T-helper 2 cell (primary cell): Measurements from ENCODE around the gene FUS.
"Not testable (repeated sequence)": the region's sequence is repeated elsewhere in the genome, so short reads cannot be mapped to it uniquely, and the experiment has no call there.

Source experiments
- DNase-seq, 5 experiments: peaks; one replicate each; pipeline versions ENCODE4 v3.0.0 to v3.0.0-alpha.2; 2012 to 2022
- total RNA-seq, 2 donors: gene quantifications; one replicate each; lab custom pipeline; 2026; lab: John Stamatoyannopoulos, UW

Gene FUS
- total RNA-seq, result 382 to 579 reads per million in 2 donors

DNA sequence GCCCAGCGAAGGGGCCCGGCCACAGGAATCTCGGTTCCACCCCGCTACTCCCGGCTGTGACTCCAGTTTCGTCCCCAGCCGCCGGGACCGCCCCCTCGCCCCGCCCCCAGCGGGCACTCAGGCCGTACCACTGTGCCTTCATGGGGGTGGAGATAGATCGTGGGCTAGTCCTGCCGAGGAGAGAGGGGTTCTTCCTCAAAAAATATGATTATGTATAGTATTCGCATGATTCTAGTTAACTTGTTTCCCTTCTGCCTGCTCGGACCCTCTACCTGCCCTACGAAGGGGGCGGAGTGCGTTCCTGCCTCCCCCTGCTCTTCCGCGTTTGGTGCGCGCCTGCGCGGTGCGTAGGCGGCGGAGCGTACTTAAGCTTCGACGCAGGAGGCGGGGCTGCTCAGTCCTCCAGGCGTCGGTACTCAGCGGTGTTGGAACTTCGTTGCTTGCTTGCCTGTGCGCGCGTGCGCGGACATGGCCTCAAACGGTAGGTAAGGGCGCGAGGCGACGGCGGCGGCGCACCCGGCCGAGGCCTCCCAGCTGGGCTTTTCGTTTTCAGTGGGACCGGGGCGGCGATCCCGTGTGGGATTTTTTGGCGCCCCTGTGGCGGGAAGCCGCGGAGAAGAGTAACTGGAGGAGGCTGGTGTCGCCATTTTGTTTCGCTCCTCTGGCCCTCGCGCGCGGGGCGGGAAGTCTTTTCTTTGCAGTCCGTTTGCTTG is at the start of gene FUS:
Gene FUS (plus strand): TSS at position 393 of the 713 bp plus-strand sequence. CDS start 76 bp downstream, at position 469.
- DNase-seq, result peak; percentile 81 to 94 (median 88)

DNA sequence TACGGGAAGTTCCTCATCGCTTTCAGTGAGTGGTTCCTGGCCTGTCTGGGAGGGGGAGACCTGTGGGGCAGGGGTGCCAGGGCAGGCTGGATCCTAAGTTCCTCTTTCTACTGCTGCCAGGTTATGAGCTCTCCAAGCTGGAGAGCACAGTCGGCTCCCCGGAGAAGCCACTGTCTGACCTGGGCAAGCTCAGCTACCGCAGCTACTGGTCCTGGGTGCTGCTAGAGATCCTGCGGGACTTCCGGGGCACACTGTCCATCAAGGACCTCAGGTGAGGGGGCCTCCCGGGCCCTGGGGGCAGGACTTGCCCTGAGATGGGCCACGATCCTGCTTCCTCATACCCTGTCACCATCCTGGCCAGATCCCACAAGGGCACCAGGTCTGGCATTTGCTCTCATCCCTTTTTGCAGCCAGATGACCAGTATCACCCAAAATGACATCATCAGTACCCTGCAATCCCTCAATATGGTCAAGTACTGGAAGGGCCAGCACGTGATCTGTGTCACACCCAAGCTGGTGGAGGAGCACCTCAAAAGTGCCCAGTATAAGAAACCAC is 49.5 kb upstream of the FUS start:
- no peak for DNase-seq

DNA sequence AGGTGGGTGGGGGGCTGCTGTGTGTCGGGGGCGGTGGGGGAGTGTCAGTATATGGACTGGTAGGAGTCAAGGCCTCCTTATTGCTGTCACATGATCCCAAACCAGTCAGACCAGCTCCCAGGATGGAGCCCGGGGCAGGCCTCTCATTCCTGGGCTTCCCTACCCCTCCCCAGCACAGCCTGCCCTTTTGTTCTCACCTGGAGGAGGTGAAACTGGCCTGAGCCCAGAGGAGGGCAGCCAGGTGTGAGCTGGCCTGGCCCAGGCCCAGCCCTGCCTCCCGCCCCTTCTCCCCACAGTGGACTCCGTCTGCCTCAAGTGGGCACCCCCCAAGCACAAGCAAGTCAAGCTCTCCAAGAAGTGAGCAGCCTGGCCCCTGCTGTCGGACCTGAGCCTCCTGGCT is 49.0 kb upstream of the FUS start:
- no peak for DNase-seq

- no peak for DNase-seq
Observed at GRCh38 chr16:31131416-31131815, 48.5 kb upstream of the FUS start.

GRCh38 chr16:31131841-31132271 is 48.1 kb upstream of the FUS start:
- DNase-seq, result no peak

DNA sequence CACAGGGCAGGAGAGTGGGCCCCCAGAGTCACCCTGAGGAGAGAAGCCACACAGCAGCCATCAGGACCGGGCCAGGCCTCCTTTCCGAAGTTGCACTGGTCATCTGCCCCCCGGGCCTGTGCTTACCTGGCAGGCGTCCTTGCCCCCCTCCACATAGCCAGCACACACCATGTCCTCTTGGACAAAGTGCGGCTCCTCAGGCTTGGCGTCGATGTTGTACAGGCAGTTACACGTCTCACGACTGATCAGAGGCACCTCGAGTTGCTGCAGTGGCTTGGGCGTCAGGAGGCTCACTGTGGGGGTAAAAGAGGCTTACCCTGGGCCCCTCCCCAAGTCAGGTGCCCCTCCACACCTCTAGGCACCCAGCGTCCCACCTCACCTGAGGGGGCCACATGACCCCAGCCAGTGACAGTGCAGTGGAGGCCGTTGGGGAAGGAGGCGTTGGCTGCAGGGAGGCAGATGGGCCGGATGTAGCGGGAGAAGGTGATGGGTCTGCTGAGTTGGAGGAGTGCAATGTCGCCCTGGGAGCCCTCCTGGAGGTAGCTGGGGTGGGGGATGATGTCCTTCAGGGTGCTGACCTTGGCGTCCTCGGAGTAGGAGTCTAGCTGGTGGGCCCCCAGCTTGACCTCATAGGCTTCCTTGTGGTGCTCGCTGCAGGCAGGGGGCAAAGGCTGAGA is 47.5 kb upstream of the FUS start:
- DNase-seq, result no peak

- no peak for DNase-seq
Observed at GRCh38 chr16:31133046-31133501, 46.9 kb upstream of the FUS start.

- DNase-seq, result no peak
Observed at GRCh38 chr16:31134091-31134571, 45.8 kb upstream of the FUS start.

- DNase-seq, result no peak
Observed at GRCh38 chr16:31134625-31135534, 45.1 kb upstream of the FUS start.

- DNase-seq, result no peak
Observed at GRCh38 chr16:31135535-31136286, 44.2 kb upstream of the FUS start, which contains the start of gene PRSS8. TSS of gene PRSS8 (minus strand) at chr16:31135727. CDS start at chr16:31135498, 229 bp downstream.

GRCh38 chr16:31136287-31136662 is 43.7 kb upstream of the FUS start:
- DNase-seq, result no peak

DNA sequence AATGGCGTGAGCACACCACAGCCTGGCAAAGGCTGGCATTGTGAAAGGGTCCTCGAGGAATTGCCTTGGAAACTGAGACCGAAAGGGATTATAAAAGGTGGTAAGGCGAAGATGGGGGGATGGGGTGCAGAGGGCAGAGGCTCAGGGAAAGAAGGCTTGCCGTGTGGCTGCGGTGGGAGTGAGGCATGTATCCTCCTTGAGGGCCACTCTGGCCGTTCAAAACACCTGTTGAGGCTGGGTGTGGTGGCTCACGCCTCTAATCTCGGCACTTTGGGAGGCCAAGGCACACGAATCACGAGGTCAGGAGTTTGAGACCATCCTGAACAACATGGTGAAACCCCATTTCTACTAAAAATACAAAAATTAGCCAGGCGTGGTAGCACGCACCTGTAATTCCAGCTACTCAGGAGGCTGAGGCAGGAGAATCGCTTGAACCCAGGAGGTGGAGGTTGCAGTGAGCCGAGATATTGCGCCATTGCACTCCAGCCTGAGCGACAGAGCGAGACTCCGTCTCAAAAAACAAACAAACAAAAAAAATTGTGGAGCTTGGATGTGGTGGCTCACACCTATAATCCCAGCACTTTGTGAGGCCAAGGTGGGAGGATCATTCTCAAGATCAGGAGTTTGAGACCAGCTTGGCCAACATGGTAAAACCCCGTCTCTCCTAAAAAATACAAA is 43.0 kb upstream of the FUS start:
- not testable (repeated sequence) for DNase-seq

DNA sequence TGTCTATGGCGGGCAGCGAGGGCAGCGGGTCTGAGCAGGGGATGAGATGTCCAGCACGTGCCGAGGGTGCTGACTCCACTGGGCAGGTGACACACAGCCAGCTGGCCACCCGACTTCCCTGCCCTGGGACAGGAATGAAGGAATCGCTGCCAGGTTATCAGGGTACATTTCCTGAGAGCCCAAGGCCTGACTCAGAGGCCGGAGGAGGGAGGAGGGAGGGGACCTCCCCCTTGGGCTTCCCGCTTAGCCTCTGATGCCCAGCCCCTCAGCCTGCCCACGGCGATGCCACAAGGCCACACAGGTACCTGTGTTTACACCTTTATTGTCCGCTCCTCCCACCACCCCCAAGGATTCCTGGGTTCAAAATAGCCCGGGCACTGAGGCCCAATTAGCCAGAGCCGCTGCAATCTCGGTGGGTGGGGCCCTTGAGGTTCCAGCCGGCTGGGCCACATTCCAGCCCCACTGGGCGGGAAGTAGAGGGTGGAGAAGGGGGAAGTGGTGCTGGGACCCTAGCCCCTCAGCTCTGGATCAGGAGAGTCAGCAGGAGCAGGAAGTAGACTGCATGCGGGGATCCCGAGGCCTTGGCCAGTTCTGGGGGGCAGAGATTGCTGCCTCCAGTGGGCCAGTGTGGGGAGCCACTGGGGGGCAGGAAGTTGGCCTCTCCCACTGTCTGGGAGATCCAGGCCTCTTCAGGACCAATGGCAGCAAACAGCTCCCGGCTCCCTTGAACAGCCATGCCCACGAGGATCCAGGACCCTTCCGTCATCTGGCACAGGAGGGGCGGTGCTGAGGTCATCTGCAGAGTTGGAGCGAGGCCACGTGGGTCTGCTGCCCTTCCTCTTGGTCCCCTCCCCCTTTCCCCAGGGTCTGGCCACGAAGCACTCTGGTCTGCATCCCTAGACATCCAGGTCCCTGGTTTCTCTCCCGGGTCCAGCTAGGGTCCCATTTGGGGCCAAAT is 41.0 kb upstream of the FUS start:
- no peak for DNase-seq

- not testable (repeated sequence) for DNase-seq
Observed at GRCh38 chr16:31141071-31141469, 38.9 kb upstream of the FUS start.

DNA sequence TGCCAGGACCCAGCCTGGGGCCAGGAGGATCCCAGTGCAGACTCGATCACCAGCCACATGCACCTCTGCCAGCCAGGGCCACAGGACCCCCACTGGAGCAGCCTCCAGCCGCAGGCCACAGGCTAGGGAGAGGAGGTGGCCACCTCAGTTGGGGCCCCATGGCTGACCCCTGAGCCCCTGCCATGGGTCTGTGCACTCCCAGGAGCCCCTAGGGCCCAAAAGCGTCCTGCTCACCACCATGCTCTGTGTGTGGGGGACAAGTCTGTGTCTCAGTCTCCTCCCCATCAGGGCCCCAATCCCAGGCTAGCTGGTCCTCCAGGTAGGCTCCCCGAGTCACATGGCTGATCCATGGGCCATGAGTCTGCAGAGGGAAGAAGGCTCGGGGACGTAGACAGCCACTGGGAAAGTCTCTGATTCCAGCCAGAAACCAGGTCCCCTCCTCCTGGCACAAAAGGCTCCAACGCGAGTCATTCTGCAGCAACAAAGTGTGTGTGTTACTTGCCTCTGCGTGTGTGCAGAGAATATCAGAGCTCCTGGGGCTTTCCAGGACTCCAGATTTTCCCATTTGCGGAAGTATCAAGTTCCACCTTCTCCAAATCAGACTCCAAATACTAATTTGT is 38.3 kb upstream of the FUS start:
- DNase-seq, result no peak

DNA sequence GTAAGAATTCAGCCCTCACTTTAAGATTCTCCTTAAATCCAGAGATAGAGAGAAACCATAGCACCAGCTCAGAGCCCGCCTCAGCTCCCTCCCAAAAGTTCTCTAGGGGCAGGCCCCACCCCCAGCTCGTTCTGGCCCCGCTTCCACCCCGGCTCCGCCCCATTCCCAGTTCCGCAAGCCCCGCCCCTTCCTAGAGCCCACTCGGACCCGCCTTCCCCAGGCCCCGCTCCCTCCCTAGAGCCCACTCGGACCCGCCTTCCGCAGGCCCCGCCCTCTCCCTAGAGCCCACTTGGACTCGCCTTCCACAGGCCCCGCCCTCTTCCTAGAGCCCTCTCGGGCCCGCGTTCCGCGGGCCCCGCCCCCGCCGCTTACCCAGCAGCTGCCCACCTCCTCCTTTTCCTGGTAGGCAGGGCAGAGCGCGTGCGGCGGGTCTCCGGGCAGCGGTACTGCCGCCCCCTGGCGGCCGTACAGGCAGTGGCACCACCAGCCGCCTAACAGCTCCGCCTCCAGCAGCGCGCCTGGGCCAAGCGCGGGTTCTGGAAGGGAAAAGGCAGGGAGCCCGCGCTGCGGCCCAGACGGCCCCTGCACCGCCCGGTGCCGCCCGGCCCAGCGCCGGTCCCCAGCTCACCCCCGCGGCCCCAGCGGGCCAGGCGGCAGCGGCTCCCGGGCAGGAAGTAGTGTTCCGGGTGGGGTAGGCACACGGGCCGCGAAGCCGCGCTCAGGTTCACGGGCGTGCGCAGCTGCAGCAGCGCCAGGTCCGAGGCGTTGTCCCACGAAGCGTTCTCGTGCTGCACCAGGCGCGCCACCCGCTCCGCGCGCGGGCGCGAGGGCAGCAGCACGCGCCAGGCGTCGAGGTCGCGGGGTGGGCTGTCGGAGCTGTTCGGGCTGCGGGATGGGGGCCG is 37.6 kb upstream of the FUS start:
- peak; percentile 90 to 98 (median 96) for DNase-seq

GRCh38 chr16:31143011-31143693 is 36.8 kb upstream of the FUS start:
- DNase-seq, result no peak

DNA sequence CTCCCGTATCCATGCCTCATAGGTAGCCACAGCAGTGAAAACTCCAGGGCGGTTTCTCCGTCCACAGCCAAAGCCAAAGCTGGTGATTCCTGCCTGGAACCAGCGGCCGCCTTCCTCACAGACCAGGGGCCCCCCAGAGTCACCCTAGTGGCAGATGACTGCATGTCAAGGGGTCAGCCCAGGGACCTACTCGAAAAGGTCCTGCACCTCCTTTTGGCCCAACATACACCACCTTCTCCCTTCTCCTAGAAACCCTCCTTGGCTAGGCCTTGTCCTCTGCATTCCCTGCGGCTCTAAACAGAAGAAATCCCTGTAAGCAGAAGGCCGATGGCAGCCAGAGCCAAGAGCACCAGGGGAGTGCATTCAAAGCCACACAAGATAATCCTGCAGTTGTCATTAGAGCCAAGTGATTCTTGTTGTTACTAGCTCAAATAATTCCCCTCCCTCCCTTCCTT is 36.2 kb upstream of the FUS start:
- no peak for DNase-seq
